ENCODE measurements around the gene C9orf85.
"Not testable (repeated sequence)": the region's sequence is repeated elsewhere in the genome, so short reads cannot be mapped to it uniquely, and the experiment has no call there.

Gene C9orf85

GRCh38 chr9:72006501-72006900 lies 95.1 kb downstream of the C9orf85 start:
- no peak for DNase-seq (ENCODE audit: low spot score)

DNA sequence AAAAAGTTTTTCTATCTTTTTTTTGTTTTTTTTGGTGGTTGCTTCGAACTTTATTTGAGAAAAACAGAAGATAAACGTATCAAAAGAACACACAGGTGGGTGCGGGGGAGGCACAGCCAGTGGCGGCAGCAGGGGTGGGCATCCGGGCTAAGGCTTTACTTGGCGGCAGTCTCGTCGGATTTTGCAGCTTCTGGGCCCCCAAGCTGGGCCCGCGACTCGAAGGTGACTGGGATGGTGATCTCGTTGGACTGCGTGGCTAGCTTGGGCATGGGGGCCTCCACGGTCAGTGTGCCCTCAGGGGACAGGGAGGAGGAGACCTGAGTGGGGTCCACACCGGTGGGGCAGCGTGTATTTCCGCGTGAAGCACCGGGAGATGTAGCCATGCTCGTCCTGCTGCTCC lies 96.3 kb downstream of the C9orf85 start:
- DNase-seq (ENCODE audit: low spot score) = not testable (repeated sequence)

DNA sequence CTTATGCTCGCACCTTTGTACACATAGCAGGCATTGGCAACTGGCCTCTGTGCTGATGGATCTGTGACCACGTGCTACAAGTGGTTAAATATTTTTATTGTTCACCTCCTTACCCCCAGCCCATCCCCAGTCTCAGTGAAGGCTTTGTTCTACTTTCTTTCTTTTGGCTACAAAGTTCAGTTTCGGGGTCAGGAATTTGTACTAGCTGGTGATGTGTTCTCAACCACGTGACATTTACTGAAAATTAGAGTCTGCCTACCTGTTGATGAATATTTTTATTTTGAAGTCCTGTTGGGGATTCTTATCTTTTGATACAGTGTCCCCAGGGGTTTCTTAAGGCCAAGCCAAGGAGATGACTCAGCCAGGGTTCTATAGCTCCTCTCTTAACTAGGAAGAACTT lies 101.2 kb downstream of the C9orf85 start:
- no peak for DNase-seq (ENCODE audit: low spot score)

- DNase-seq (ENCODE audit: low spot score) = no peak
Measured at GRCh38 chr9:72013292-72013760, 101.9 kb downstream of the C9orf85 start.

GRCh38 chr9:72022841-72023240 lies 111.4 kb downstream of the C9orf85 start:
- DNase-seq (ENCODE audit: low spot score) = no peak

All from NAMALWA (cell line).